SJSA1 (cell line): ENCODE measurements around the gene DCTN2. TPM values are rescaled to one million over a fixed set of nuclear protein-coding genes. Genes with fewer than 3 reads are reported as not detected.
"Not testable (repeated sequence)": the region's sequence is repeated elsewhere in the genome, so short reads cannot be mapped to it uniquely, and the experiment has no call there.

Experiments used
- DNase-seq, 2 experiments: peaks; one replicate each; pipeline ENCODE4 v3.0.0-alpha.2; 2015 to 2020; ENCODE audit warnings: low spot score in 2 of 2, low read depth in 1 of 2
- H3K27ac ChIP-seq: fragments of 250-450 bp; sonication (Bioruptor Pico); 2 replicates; pipeline ENCODE4 v1.5.1; 2020; ENCODE audit warnings: mild to moderate bottlenecking, moderate library complexity
- H3K27me3 ChIP-seq: fragments of 250-450 bp; sonication (Bioruptor Pico); replicated peaks from 2 replicates; pipeline ENCODE4 v1.5.1; 2020; ENCODE audit warnings: mild to moderate bottlenecking, moderate library complexity
- H3K36me3 ChIP-seq: fragments of 250-450 bp; sonication (Bioruptor Pico); 2 replicates; pipeline ENCODE4 v1.5.1; 2020; ENCODE audit warnings: mild to moderate bottlenecking
- H3K4me1 ChIP-seq: fragments of 250-450 bp; sonication (Bioruptor Pico); replicated peaks from 2 replicates; pipeline ENCODE4 v1.6.1; 2021; ENCODE audit warnings: mild to moderate bottlenecking
- H3K4me3 ChIP-seq: fragments of 250-450 bp; sonication (Bioruptor Pico); 2 replicates; pipeline ENCODE4 v1.5.1; 2020; ENCODE audit warnings: mild to moderate bottlenecking
- H3K9me3 ChIP-seq: fragments of 250-450 bp; sonication (Bioruptor Pico); replicated peaks from 2 replicates; pipeline ENCODE4 v1.5.1; 2020; ENCODE audit warnings: mild to moderate bottlenecking
- total RNA-seq: library from RNA; depleted of rRNA; stranded (reverse); fragments of >200 nt; shearing (Covaris generic); gene quantifications from 2 replicates; pipeline ENCODE4 v1.2.3, GENCODE V29; 2014

The DCTN2 gene
- total RNA-seq, 1 experiment from 2014 or later, result 3,855 TPM

DNA sequence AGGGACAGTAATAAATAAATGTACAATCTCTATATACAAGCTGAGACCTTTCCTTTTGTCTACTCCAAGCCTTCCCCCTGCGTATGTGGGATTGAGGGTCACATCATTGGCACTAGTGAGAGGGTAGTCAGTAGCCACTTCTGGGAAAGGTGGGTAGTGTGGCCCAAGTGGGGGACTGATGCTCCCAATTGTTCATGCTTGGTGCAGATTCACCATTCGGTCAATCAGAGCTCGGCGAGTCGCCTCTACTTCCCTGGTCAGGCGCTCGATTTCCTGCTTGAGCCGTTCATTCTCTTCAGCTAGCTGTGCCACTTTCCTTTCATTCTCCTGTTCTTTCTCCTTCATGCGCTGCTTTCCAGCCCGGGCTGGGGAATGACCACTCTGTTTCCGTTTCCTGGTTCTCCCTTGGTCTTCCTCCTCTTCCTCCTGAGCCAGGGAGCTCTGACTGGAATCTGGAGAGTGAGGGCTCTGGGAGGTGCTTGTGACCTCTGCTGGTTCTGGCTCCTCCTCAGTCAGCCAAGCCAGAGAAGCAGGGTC lies 30.3 kb downstream of the DCTN2 start:
- Histone ChIP-seq H3K27me3 (no peaks in the 10 kb centered on the region), H3K4me1 (peaks cover 39% of the 10 kb centered on the region), H3K36me3 (peaks cover 86% of the 10 kb centered on the region), H3K27ac (no peak overlapping the region), H3K4me3 (no peak overlapping the region), H3K9me3 (no peaks in the 10 kb centered on the region)
- DNase-seq, result peak in 1 of 2 experiments; percentile 95

DNA sequence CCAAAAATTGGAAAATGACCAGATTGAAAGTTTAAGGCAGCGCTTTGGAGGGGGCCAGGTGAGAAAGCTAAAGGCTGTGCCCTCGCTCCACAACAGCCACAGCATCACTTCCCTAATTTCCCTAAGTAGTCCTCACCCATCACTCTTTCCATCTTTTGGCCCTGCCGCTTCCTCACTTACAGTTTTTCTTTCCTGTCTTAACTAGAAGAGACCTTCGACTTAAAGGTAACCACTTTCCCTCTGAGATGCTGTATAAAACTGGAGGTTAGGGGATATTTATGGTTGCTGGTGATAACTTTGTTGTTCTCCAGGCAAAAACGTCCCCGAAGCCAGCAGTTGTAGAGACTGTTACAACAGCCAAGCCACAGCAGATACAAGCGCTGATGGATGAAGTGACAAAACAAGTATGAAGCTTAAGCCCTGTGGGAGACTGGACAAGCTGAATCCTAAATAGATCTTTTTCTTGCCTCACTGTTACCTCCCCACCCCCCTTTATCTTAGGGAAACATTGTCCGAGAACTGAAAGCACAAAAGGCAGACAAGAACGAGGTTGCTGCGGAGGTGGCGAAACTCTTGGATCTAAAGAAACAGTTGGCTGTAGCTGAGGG lies 31.0 kb downstream of the DCTN2 start:
- DNase-seq, result peak in 1 of 2 experiments; percentile 92
- Histone ChIP-seq H3K9me3 (no peaks in the 10 kb centered on the region), H3K4me1 (peaks cover 33% of the 10 kb centered on the region), H3K36me3 (peaks cover 93% of the 10 kb centered on the region), H3K27ac (no peak overlapping the region), H3K4me3 (no peak overlapping the region), H3K27me3 (no peaks in the 10 kb centered on the region)

DNA sequence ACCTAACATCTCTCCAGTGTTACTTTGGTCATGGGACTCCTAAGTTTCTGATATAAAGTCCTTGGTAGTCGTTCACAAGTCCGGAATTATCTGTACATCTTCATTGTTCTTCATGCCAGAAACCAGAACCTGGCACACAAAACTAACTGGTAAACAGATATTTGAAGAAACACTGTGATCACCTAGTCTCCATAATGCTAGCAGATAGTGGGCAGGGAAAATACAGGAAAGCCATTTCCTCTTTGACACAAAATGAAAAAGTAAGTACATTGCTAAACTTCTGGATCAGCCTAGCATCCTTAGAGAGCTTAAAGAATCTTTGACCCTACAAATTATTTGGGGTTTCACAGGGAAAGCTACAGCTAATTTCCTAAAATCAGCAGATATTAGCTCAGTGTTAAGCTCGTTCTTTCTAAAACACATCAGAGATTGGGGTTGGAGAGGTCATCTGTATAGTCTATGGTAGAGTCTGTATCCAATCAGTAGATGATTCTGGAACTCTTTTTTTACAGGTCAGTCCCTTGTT lies 31.5 kb downstream of the DCTN2 start:
- DNase-seq, result no peak
- Histone ChIP-seq H3K9me3 (no peaks in the 10 kb centered on the region), H3K4me1 (peaks cover 29% of the 10 kb centered on the region), H3K27ac (no peak overlapping the region), H3K36me3 (peaks cover 98% of the 10 kb centered on the region), H3K4me3 (no peak overlapping the region), H3K27me3 (no peaks in the 10 kb centered on the region)

DNA sequence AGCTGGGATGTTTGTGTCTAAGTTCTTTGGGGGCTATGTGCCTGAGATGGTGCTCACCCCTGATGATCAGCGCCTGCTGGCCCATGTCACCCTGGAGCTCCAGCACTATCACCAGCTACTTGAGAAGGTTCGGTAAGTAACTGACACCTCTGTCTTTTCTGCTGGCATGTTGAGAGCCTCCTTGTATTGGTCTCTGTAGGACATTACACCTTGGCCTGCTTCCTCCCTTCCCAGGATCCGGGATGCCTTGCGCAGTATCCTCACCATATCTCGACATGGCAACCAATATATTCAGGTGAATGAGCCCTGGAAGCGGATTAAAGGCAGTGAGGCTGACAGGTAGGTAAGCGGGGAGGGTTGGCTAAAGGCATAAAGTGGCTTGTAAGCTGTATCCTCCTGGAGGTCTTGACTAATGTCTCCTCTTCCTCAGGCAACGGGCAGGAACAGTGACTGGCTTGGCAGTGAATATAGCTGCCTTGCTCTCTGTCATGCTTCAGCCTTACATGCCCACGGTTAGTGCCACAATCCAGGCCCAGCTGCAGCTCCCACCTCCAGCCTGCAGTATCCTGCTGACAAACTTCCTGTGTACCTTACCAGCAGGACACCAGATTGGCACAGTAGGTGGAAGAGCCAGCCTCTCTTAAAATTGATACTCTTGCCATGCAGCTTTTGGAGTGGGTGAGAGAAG lies 32.1 kb downstream of the DCTN2 start:
- H3K27me3 ChIP-seq, result no peaks in the 10 kb centered on the region
- no peaks in the 10 kb centered on the region for H3K9me3 ChIP-seq
- no peak overlapping the region for H3K27ac ChIP-seq
- H3K4me3 ChIP-seq, result no peak overlapping the region
- peak in 1 of 2 experiments; percentile 93 for DNase-seq
- peaks cover 100% of the 10 kb centered on the region for H3K36me3 ChIP-seq
- H3K4me1 ChIP-seq, result peaks cover 29% of the 10 kb centered on the region

DNA sequence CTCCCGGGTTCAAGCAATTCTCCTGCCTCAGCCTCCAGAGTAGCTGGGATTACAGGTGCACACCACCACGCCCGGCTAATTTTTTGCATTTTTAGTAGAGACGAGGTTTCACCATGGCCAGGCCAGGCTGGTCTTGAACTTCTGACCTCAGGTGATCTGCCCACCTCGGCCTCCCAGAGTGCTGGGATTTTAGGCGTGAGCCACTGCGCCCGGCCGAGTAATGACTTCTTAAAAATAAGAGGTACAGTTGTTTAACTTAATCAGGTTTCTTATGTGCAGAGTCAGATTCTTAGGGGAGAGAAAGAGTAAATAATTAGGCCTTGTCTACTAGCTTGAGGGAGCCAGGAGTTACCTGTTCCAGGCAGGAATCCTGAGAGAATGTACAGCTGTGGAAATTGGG lies 32.7 kb downstream of the DCTN2 start:
- peaks cover 100% of the 10 kb centered on the region for H3K36me3 ChIP-seq
- DNase-seq, result peak; percentile 78 to 93
- not testable (repeated sequence) for H3K27ac ChIP-seq, H3K4me3 ChIP-seq, H3K9me3 ChIP-seq, H3K27me3 ChIP-seq
- peaks cover 24% of the 10 kb centered on the region for H3K4me1 ChIP-seq

DNA sequence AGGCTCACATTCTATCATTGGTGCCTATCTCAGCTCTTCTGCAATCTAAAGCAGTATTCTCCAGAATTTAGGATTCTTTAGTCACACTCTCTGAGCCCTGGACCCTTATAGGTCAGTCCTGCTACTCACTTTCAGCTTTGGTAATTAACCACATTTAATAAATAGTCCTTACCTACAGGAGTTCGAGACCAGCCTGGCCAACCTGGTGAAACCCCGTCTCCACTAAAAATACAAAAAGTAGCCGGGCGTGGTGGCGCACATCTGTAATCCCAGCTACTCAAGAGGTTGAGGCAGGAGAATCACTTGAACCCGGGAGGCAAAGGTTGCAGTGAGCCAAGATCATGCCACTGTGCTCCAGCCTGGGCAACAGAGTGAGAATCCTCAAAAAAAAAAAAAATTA lies 33.3 kb downstream of the DCTN2 start:
- Histone ChIP-seq H3K4me1 (peaks cover 18% of the 10 kb centered on the region), H3K36me3 (peaks cover 100% of the 10 kb centered on the region)
- H3K9me3 ChIP-seq, H3K27ac ChIP-seq, H3K4me3 ChIP-seq, H3K27me3 ChIP-seq: not testable (repeated sequence)
- DNase-seq, result peak; percentile 78 to 89

DNA sequence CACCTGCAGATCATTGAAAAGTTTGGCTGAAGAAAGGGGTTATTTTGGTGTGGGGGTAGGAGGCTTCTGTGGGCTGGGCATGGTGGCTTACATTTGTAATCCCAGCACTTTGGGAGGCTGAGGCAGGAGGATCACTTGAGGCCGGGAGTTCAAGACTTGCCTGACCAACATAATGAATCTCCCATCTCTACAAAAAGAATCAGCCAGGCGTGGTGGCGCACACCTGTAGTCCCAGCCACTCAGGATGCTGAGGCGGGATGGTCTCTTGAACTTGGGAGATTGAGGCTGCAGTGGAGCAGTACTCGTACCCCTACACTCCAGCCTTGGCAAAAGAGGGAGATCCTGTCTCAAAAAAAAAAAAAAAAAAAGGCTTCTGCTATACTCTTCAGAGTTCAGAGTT lies 33.7 kb downstream of the DCTN2 start:
- Histone ChIP-seq H3K9me3 (no peaks in the 10 kb centered on the region), H3K36me3 (peaks cover 100% of the 10 kb centered on the region), H3K4me3 (no peak overlapping the region), H3K27ac (no peak overlapping the region), H3K27me3 (no peaks in the 10 kb centered on the region), H3K4me1 (peaks cover 14% of the 10 kb centered on the region)
- DNase-seq, result peak; percentile 77 to 91

DNA sequence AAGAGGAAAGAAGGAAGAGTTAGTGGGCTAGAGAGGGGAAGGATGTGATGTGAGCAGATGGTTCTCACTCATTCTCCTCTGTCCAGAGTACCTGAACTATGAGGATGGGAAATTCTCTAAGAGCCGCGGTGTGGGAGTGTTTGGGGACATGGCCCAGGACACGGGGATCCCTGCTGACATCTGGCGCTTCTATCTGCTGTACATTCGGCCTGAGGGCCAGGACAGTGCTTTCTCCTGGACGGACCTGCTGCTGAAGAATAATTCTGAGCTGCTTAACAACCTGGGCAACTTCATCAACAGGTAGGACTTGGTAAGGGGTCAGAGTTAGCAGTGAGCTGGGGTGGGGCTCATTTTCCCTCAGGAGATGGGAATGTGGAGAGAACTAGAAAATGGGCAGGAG lies 34.3 kb downstream of the DCTN2 start:
- Histone ChIP-seq H3K36me3 (peaks cover 99% of the 10 kb centered on the region), H3K9me3 (no peaks in the 10 kb centered on the region), H3K27ac (no peak overlapping the region)

DNA sequence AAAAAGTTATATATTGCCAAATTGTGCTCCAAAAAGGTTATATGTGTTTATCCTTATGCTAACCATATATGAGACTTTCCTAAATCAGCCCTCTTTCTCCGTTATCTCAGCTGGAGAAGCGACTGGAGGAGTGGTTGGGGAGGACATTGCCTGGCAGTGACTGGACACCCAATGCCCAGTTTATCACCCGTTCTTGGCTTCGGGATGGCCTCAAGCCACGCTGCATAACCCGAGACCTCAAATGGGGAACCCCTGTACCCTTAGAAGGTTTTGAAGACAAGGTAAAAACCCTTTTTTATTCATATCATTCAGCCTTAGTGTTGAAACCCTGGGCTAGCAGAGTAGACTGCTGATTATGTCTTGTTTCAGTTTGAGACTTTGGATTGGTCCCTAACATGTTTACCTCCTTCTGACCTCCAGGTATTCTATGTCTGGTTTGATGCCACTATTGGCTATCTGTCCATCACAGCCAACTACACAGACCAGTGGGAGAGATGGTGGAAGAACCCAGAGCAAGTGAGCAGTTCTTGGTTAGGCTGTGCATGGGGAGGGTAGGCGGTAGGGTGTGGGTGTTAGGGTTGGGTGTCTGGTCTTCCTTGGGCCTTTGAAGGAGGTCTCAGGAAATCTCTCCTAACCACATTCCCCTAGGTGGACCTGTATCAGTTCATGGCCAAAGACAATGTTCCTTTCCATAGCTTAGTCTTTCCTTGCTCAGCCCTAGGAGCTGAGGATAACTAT lies 35.2 kb downstream of the DCTN2 start:
- Histone ChIP-seq H3K4me1 (no peaks in the 10 kb centered on the region), H3K4me3 (no peak overlapping the region), H3K27ac (no peak overlapping the region), H3K36me3 (peaks cover 90% of the 10 kb centered on the region), H3K27me3 (no peaks in the 10 kb centered on the region), H3K9me3 (no peaks in the 10 kb centered on the region)
- DNase-seq, result peak; percentile 76 to 91

More for the DNA sequence above, 34.3 kb downstream of the DCTN2 start:
- Histone ChIP-seq H3K4me3 (no peak overlapping the region), H3K4me1 (peaks cover 8% of the 10 kb centered on the region), H3K27me3 (no peaks in the 10 kb centered on the region)
- DNase-seq, result peak; percentile 76 to 94

DNA sequence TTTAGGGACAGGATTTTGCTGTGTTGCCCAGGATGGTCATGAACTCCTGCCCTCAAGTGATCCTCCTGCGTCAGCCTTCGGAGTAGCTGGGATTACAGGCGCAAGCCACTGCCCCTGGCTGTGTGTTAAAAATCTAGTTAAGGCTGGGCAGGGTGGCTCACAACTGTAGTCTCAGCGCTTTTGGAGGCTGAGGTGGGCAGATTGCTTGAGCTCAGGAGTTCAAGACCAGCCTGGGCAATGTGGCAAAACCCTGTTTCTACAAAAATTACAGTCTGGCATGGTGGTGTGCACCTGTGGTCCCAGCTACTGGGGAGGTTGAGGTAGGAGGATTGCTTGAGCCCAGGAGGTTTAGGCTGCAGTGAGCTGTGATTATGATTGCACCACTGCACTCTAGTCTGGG lies 35.8 kb downstream of the DCTN2 start:
- no peaks in the 10 kb centered on the region for H3K9me3 ChIP-seq
- H3K36me3 ChIP-seq, result peaks cover 90% of the 10 kb centered on the region
- no peak overlapping the region for H3K4me3 ChIP-seq
- no peaks in the 10 kb centered on the region for H3K27me3 ChIP-seq
- DNase-seq, result peak in 1 of 2 experiments; percentile 92
- no peaks in the 10 kb centered on the region for H3K4me1 ChIP-seq
- no peak overlapping the region for H3K27ac ChIP-seq

DNA sequence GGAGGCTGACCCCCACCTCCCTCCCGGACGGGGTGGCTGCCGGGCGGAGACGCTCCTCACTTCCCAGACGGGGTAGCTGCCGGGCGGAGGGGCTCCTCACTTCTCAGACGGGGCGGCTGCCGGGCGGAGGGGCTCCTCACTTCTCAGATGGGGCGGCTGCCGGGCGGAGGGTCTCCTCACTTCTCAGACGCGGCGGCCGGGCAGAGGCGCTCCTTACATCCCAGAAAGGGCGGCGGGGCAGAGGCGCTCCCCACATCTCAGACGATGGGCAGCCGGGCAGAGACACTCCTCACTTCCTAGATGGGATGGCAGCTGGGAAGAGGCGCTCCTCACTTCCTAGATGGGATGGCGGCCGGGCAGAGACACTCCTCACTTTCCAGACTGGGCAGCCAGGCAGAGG lies 39.2 kb downstream of the DCTN2 start:
- H3K4me1 ChIP-seq, H3K27ac ChIP-seq, H3K27me3 ChIP-seq, H3K4me3 ChIP-seq, H3K9me3 ChIP-seq: not testable (repeated sequence)
- peaks cover 90% of the 10 kb centered on the region for H3K36me3 ChIP-seq
- DNase-seq, result peak in 1 of 2 experiments; percentile 94

DNA sequence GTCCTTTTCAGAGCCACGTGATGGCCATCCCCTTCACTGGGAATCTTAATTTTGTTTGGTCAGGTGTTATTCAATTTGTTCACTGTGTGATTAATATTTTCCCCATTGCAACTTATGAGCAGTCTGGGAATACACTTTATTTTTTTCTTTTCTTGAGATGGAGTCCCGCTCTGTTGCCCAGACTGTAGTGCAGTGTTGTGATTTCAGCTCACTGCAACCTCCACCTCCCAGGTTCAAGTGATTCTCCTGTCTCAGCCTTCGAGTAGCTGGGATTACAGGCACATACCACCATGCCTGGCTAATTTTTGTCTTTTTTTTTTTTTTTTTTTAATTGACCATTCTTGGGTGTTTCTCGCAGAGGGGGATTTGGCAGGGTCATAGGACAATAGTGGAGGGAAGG lies 40.5 kb downstream of the DCTN2 start:
- H3K9me3 ChIP-seq, result not testable (repeated sequence)

DNA sequence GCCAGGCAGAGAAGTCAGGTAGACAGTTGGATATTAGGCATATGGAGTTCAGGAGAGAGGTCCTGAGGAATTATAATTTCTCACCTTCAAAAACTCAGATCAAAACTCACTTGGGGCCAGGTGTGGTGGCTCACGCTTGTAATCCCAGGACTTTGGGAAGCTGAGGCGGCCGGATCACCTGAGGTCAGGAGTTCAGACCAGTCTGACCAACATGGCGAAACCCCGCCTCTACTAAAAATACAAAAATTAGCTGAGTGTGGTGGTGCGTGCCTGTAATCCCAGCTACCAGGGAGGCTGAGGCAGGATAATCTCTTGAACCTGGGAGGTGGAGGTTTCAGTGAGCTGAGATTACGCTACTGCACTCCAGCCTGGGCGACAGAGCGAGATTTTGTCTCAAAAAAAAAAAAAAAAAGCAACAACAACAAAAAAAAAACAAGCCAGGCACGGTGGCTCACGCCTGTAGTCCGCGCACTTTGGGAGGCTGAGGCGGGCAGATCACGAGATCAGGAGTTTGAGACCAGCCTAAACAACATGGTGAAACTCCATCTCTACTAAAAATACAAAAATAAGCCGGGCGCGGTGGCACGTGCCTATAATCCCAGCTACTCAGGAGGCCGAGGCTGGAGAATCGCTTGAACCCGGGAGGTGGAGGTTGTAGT lies 44.6 kb downstream of the DCTN2 start:
- peak in 1 of 2 experiments; percentile 91 for DNase-seq
- not testable (repeated sequence) for H3K27me3 ChIP-seq, H3K27ac ChIP-seq, H3K4me3 ChIP-seq, H3K4me1 ChIP-seq, H3K9me3 ChIP-seq
- H3K36me3 ChIP-seq, result peaks cover 93% of the 10 kb centered on the region

More for the DNA sequence above, 40.5 kb downstream of the DCTN2 start:
- not testable (repeated sequence) for H3K4me3 ChIP-seq, H3K27ac ChIP-seq, H3K4me1 ChIP-seq, H3K27me3 ChIP-seq
- peak in 1 of 2 experiments; percentile 75 for DNase-seq
- H3K36me3 ChIP-seq, result peaks cover 90% of the 10 kb centered on the region
